Central memory CD8-positive, alpha-beta T cell (primary cell): ENCODE data around the gene SRPX2.

Source experiments
- ATAC-seq: fragments of 150-1000 bp; cut with Tn5 transposase; replicated peaks from 2 replicates; pipeline ENCODE4 v1.10.0; 2022; ENCODE audit warnings: mild to moderate bottlenecking, moderate FRiP score, moderate number of reproducible peaks; ENCODE audit not compliant: poor library complexity, severe bottlenecking; ENCODE audit errors: extremely low read depth
- DNase-seq, 2 donors: peaks; one replicate each; pipeline ENCODE4 v3.0.0; 2021; ENCODE audit warnings: low spot score in 2 of 2
- H3K27ac Mint-ChIP-seq: one replicate; pipeline ENCODE4 v1.8.0; 2022; ENCODE audit warnings: low read depth, mild to moderate bottlenecking, moderate library complexity, mixed read lengths
- H3K27me3 Mint-ChIP-seq: one replicate; pipeline ENCODE4 v1.8.0; 2022; ENCODE audit warnings: mixed read lengths
- H3K36me3 Mint-ChIP-seq: one replicate; pipeline ENCODE4 v1.8.0; 2022; ENCODE audit warnings: mild to moderate bottlenecking, moderate library complexity, mixed read lengths; ENCODE audit not compliant: insufficient read depth
- H3K4me1 Mint-ChIP-seq: one replicate; pipeline ENCODE4 v1.8.0; 2022; ENCODE audit warnings: mixed read lengths
- H3K4me3 Mint-ChIP-seq: one replicate; pipeline ENCODE4 v1.8.0; 2022; ENCODE audit warnings: mild to moderate bottlenecking, moderate library complexity, mixed read lengths
- H3K9me3 Mint-ChIP-seq: one replicate; pipeline ENCODE4 v1.8.0; 2022; ENCODE audit warnings: mixed read lengths

Gene SRPX2

DNA sequence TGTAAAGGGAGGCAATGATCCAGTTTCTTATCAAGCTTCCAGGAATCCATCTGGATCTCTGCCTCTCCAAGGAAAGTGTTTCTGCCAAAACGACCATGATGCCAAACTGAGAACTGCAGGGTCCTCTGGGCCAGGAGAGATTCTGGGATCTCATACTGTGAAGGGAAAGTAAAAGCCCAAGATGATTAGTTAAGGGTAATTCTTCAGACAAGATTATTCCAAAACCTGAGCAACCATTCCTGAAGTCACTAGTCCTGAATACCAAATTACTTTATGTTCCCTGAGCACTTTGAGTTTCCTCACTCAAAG, 42.0 kb downstream of the SRPX2 start:
- Mint-ChIP-seq H3K36me3 (no peaks in the 10 kb centered on the region), H3K4me3 (no peak overlapping the region), H3K4me1 (no peaks in the 10 kb centered on the region), H3K9me3 (no peaks in the 10 kb centered on the region), H3K27me3 (peaks cover under 1% of the 10 kb centered on the region), H3K27ac (no peak overlapping the region)
- no peak for ATAC-seq
- DNase-seq, result no peak

GRCh38 chrX:100687128-100687527, 43.1 kb downstream of the SRPX2 start:
- ATAC-seq (no peak), DNase-seq (no peak)
- Mint-ChIP-seq H3K36me3 (no peaks in the 10 kb centered on the region), H3K9me3 (no peaks in the 10 kb centered on the region), H3K27ac (no peak overlapping the region), H3K4me1 (no peaks in the 10 kb centered on the region), H3K4me3 (no peak overlapping the region), H3K27me3 (peaks cover 7% of the 10 kb centered on the region)

DNA sequence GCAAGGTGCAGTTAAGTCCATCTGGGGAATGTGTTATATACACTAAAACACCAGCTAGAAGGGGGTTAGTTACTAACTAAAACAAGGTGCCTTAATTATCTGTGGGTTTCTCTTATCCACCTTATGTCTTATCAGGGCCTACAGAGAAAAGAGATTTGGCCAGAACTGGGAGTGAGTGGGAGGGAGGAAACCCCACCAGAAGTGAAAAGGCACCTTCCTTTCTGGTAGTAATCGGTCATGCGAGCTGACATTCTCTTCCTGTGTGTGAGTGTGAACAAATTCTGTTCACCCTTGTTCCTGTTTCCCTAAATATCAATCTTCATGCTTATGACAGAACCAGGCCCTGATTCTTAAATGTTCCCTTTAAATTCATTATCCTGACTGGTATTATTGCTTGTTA, 43.5 kb downstream of the SRPX2 start:
- ATAC-seq (no peak), DNase-seq (no peak)
- Mint-ChIP-seq H3K9me3 (no peaks in the 10 kb centered on the region), H3K4me3 (no peak overlapping the region), H3K27ac (no peak overlapping the region), H3K4me1 (no peaks in the 10 kb centered on the region), H3K36me3 (no peaks in the 10 kb centered on the region), H3K27me3 (peaks cover 11% of the 10 kb centered on the region)

GRCh38 chrX:100695302-100695701, 51.3 kb downstream of the SRPX2 start:
- no peak overlapping the region for H3K27ac Mint-ChIP-seq
- H3K27me3 Mint-ChIP-seq, result peaks cover 50% of the 10 kb centered on the region
- ATAC-seq (no peak), DNase-seq (no peak)
- H3K4me1 Mint-ChIP-seq, result no peaks in the 10 kb centered on the region
- H3K4me3 Mint-ChIP-seq, result no peak overlapping the region
- H3K9me3 Mint-ChIP-seq, result no peaks in the 10 kb centered on the region
- H3K36me3 Mint-ChIP-seq, result no peaks in the 10 kb centered on the region

DNA sequence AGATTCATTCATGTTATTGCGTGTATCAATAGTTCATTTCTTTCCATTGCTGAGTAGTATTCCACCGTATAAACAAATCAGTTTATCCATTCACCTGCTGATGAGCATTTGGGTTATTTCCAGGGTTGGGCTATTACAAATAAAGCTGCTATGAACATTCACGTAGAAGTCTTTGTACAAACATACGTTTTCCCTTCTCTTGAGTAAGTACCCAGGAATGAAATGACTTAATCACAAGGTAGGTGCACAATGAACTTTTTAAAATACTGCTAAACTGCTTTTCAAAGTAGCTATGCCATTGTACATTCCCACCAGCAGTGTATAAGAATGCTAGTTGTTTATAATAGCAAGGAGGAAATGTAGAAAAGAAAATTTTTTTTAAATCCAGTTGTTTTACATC, 52.0 kb downstream of the SRPX2 start:
- Mint-ChIP-seq H3K27me3 (peaks cover 51% of the 10 kb centered on the region), H3K9me3 (no peaks in the 10 kb centered on the region), H3K4me1 (no peaks in the 10 kb centered on the region), H3K4me3 (no peak overlapping the region), H3K36me3 (no peaks in the 10 kb centered on the region), H3K27ac (no peak overlapping the region)
- DNase-seq (no peak), ATAC-seq (no peak)

- Mint-ChIP-seq H3K36me3 (no peaks in the 10 kb centered on the region), H3K27me3 (peaks cover 55% of the 10 kb centered on the region), H3K4me1 (no peaks in the 10 kb centered on the region), H3K27ac (no peak overlapping the region), H3K9me3 (no peaks in the 10 kb centered on the region), H3K4me3 (no peak overlapping the region)
- no peak for ATAC-seq
- no peak for DNase-seq
Observed at GRCh38 chrX:100696699-100697351, 52.8 kb downstream of the SRPX2 start.

- Mint-ChIP-seq H3K4me1 (no peaks in the 10 kb centered on the region), H3K36me3 (no peaks in the 10 kb centered on the region), H3K4me3 (no peak overlapping the region), H3K27me3 (peaks cover 44% of the 10 kb centered on the region), H3K27ac (no peak overlapping the region), H3K9me3 (no peaks in the 10 kb centered on the region)
- no peak for DNase-seq
- ATAC-seq, result no peak
Observed at GRCh38 chrX:100698551-100698950, 54.6 kb downstream of the SRPX2 start.

- no peak for ATAC-seq
- H3K4me3 Mint-ChIP-seq, result no peak overlapping the region
Observed at GRCh38 chrX:100700809-100701208, 56.8 kb downstream of the SRPX2 start.

GRCh38 chrX:100704581-100705203, 60.7 kb downstream of the SRPX2 start:
- no peak overlapping the region for H3K4me3 Mint-ChIP-seq
- ATAC-seq, result no peak

More at GRCh38 chrX:100700809-100701208, 56.8 kb downstream of the SRPX2 start:
- Mint-ChIP-seq H3K9me3 (no peaks in the 10 kb centered on the region), H3K36me3 (no peaks in the 10 kb centered on the region), H3K27ac (no peak overlapping the region), H3K4me1 (no peaks in the 10 kb centered on the region), H3K27me3 (peaks cover 39% of the 10 kb centered on the region)
- DNase-seq, result no peak

DNA sequence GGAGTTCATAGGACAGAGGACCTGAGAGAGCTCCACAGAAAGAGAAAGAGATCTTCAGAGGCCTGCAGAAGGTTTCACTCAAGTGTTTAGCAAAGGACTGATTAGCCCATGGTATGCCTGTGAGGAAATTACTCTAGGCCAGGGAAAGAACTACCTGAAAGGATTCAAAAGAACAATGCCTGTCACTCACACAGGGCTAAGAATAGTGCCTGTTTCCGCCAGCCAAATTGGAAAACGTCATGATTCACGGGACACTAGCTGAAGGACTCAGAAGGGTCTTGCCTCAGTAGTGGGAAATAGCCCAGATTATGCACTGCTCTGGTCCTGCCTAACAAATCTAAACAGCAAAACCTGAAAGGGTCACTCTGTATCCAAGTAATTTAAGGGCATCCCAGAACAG, 66.8 kb downstream of the SRPX2 start:
- Mint-ChIP-seq H3K36me3 (peaks cover 1% of the 10 kb centered on the region), H3K4me3 (no peak overlapping the region), H3K9me3 (no peaks in the 10 kb centered on the region), H3K4me1 (no peaks in the 10 kb centered on the region), H3K27me3 (peaks cover 12% of the 10 kb centered on the region), H3K27ac (no peak overlapping the region)
- DNase-seq (no peak), ATAC-seq (no peak)

More at GRCh38 chrX:100704581-100705203, 60.7 kb downstream of the SRPX2 start:
- peaks cover 40% of the 10 kb centered on the region for H3K27me3 Mint-ChIP-seq
- no peak overlapping the region for H3K27ac Mint-ChIP-seq
- no peaks in the 10 kb centered on the region for H3K9me3 Mint-ChIP-seq
- DNase-seq, result no peak
- no peaks in the 10 kb centered on the region for H3K36me3 Mint-ChIP-seq
- H3K4me1 Mint-ChIP-seq, result no peaks in the 10 kb centered on the region

DNA sequence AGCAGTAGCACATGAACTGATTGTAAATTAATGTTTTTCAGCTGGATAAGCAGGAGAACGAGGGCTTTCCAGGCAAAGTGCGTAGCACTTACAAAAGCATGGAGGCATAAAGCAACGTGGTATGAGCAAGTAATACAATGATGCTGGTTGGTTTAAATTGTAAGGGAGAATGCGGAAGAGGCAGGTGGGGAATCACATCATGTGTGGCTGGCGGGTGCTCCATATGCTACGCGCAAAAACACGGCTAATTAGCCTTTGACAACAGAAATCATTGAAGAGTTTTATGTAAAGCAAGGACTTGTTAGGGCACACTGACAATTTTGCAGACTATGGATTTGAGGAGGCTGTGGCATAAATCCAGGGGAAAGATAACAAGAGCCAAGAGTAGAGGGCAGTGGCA, 73.4 kb downstream of the SRPX2 start:
- DNase-seq, result no peak
- ATAC-seq, result no peak
- H3K4me3 Mint-ChIP-seq, result no peak overlapping the region
- peaks cover 1% of the 10 kb centered on the region for H3K36me3 Mint-ChIP-seq
- no peaks in the 10 kb centered on the region for H3K9me3 Mint-ChIP-seq
- no peaks in the 10 kb centered on the region for H3K27me3 Mint-ChIP-seq
- no peak overlapping the region for H3K27ac Mint-ChIP-seq
- no peaks in the 10 kb centered on the region for H3K4me1 Mint-ChIP-seq

DNA sequence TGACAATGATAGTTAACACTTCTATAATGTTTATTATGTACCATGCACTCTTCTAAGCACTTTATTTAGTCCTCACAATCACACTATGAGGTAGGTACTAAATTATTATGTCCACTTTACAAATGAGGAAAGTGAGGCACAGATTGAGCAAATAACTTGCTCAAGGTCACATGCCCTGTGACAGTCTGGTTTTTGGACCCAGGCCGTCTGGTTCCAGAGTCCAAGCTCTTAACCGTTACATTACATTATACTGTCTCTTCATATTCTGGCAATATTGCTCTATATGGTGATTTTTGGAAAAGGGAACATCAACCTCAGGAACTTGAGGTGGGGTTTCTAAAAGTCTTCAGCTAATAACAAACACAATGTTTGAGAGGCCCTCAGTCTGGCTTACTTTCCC, 75.1 kb downstream of the SRPX2 start:
- H3K9me3 Mint-ChIP-seq, result no peaks in the 10 kb centered on the region
- ATAC-seq, result no peak
- H3K27me3 Mint-ChIP-seq, result no peaks in the 10 kb centered on the region
- DNase-seq, result no peak
- H3K4me1 Mint-ChIP-seq, result no peaks in the 10 kb centered on the region
- peaks cover 1% of the 10 kb centered on the region for H3K36me3 Mint-ChIP-seq
- no peak overlapping the region for H3K27ac Mint-ChIP-seq
- H3K4me3 Mint-ChIP-seq, result no peak overlapping the region

DNA sequence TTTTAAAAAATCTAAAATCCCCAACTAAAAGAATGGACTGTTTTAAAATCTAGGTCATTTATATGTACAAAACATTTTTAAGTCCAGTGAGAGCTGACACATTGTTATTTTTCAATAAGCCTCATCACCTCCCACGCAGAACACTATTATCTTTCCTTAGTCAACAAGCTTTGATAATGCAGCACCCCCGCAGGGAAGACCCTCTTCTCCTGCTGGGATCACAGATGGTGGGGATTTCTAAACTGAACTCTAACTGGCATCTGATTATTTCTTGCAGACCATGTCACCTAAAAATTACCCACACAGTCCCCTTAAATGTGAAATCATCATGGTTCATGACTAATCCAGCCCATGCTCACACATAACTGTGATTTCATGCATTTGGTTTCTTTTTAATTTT, 76.3 kb downstream of the SRPX2 start:
- no peak overlapping the region for H3K4me3 Mint-ChIP-seq

More for the DNA sequence above, 76.3 kb downstream of the SRPX2 start:
- H3K36me3 Mint-ChIP-seq, result peaks cover 1% of the 10 kb centered on the region
- no peaks in the 10 kb centered on the region for H3K4me1 Mint-ChIP-seq
- no peaks in the 10 kb centered on the region for H3K9me3 Mint-ChIP-seq
- ATAC-seq (no peak), DNase-seq (no peak)
- no peak overlapping the region for H3K27ac Mint-ChIP-seq
- H3K27me3 Mint-ChIP-seq, result no peaks in the 10 kb centered on the region
